Measurements from ENCODE around the gene ERCC6L. TPM values are rescaled to one million over a fixed set of nuclear protein-coding genes. Genes with fewer than 3 reads are reported as not detected.

ERCC6L gene, protein sequence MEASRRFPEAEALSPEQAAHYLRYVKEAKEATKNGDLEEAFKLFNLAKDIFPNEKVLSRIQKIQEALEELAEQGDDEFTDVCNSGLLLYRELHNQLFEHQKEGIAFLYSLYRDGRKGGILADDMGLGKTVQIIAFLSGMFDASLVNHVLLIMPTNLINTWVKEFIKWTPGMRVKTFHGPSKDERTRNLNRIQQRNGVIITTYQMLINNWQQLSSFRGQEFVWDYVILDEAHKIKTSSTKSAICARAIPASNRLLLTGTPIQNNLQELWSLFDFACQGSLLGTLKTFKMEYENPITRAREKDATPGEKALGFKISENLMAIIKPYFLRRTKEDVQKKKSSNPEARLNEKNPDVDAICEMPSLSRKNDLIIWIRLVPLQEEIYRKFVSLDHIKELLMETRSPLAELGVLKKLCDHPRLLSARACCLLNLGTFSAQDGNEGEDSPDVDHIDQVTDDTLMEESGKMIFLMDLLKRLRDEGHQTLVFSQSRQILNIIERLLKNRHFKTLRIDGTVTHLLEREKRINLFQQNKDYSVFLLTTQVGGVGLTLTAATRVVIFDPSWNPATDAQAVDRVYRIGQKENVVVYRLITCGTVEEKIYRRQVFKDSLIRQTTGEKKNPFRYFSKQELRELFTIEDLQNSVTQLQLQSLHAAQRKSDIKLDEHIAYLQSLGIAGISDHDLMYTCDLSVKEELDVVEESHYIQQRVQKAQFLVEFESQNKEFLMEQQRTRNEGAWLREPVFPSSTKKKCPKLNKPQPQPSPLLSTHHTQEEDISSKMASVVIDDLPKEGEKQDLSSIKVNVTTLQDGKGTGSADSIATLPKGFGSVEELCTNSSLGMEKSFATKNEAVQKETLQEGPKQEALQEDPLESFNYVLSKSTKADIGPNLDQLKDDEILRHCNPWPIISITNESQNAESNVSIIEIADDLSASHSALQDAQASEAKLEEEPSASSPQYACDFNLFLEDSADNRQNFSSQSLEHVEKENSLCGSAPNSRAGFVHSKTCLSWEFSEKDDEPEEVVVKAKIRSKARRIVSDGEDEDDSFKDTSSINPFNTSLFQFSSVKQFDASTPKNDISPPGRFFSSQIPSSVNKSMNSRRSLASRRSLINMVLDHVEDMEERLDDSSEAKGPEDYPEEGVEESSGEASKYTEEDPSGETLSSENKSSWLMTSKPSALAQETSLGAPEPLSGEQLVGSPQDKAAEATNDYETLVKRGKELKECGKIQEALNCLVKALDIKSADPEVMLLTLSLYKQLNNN
- 0.59 and 0.72 TPM in 2 replicates for total RNA-seq

DNA sequence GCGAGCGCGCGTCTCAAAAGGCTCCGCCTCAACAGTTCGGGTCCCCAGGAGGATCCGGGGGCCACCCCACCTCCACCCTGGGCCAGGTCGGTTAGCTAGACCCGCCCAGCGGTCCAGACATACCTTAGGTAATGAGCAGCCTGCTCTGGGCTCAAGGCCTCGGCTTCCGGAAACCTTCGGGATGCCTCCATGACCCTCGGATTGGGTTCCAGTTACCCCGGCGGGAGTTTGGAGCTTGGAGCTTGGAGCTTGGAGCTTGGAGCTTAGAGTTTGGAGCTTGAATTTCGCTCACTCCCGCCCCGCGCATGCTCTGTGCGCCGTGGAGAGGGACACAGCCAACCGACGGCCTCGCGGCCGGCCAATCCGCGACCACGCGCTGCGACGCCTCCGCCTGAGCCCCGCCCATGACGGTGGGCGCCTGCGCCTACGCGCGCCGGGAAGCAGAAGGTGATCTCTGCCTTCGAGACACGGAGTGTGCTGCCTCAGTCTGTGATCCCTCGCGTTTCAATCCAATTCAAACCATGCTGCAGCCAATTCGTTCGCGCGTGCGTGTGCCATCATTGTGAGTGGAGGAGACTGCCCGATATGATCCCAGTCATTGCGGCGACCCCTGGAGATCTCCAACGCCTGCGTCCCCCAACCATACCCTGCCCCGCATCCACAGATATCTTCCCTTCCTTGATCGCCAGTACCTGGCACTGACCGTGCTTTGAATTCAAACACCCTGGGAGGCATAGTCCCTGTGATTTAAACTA is at the start of gene ERCC6L:
TSS of gene ERCC6L (minus strand) at position 307 of the 755 bp plus-strand sequence. CDS start at position 191, 116 bp downstream.
- Histone ChIP-seq H4K20me1 (ENCODE audit: insufficient read depth, low read length) (peaks cover 3% of the 10 kb centered on the region), H2AFZ (ENCODE audit: low read length) (peak within 1 kb of the TSS; percentile 83), H3K27me3 (ENCODE audit: insufficient read depth, low read length) (peaks cover 7% of the 10 kb centered on the region), H3K9me3 (ENCODE audit: low read depth, low read length) (no peaks in the 10 kb centered on the region), H3K4me3 (ENCODE audit: insufficient read depth, low read length) (peak within 1 kb of the TSS; percentile 65), H3K36me3 (ENCODE audit: insufficient read depth, low read length) (no peaks in the 10 kb centered on the region), H3K4me1 (ENCODE audit: insufficient read depth, low read length) (peaks cover 10% of the 10 kb centered on the region), H3K4me2 (ENCODE audit: insufficient read depth, low read length) (peak within 1 kb of the TSS; percentile 85), H3K79me2 (ENCODE audit: insufficient read depth, low read length) (peaks cover 19% of the 10 kb centered on the region), H3K27ac (ENCODE audit: low read depth, low read length) (peak within 1 kb of the TSS; percentile 42)
- peak; percentile 95 for DNase-seq (ENCODE audit: insufficient read length, low spot score, missing footprints)
- TF ChIP-seq, protein P1, sequence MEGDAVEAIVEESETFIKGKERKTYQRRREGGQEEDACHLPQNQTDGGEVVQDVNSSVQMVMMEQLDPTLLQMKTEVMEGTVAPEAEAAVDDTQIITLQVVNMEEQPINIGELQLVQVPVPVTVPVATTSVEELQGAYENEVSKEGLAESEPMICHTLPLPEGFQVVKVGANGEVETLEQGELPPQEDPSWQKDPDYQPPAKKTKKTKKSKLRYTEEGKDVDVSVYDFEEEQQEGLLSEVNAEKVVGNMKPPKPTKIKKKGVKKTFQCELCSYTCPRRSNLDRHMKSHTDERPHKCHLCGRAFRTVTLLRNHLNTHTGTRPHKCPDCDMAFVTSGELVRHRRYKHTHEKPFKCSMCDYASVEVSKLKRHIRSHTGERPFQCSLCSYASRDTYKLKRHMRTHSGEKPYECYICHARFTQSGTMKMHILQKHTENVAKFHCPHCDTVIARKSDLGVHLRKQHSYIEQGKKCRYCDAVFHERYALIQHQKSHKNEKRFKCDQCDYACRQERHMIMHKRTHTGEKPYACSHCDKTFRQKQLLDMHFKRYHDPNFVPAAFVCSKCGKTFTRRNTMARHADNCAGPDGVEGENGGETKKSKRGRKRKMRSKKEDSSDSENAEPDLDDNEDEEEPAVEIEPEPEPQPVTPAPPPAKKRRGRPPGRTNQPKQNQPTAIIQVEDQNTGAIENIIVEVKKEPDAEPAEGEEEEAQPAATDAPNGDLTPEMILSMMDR (IDR thresholded peaks at IDR 0.05; ENCODE audit: extremely low read depth, low read depth, low read length) = no peak

DNA sequence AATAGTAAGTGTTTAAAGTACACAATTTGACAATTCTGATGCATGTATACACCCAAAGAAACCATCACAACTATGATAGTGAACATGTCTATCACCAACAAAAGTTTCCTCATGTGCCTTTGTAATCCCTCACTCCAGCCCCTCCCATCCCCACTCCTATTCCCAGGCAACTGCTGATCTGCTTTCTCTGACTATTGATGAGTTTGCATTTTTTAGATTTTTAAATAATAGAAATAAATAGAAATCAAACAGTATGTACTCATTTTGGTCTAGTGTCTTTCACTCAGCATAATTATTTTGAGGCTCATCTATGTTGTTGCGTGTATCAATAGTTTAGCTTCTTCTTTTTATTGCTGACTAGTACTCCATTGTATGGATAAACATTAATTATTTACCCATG is 43.5 kb upstream of the ERCC6L start:
- no peaks in the 10 kb centered on the region for H3K36me3 ChIP-seq (ENCODE audit: insufficient read depth, low read length)

DNA sequence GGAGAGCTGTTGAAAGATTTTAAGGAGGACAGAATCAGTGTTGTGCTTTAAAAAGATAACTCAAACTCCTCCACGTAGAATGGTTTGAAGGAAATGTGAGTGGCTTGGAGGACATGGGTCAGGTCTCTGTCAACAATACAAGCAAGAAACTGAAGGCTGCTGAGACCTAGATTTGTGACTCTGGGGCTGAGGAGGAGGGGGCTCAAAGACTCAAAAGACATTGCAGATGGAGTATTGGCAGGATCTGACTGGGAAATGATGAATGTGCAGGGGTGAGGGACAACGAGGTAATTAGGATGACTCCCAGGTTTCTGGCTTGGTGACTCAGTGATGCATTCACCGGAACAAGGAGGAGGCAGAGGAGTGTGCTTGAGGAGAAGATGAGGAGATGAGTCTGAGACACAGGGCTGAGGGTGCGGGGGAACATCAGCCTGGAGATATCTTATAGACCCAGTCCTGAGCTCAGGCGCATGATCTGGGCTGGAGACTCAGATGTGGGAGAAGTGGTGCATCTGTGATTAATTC is 41.6 kb upstream of the ERCC6L start:
- Histone ChIP-seq H4K20me1 (ENCODE audit: insufficient read depth, low read length) (peaks cover 11% of the 10 kb centered on the region), H3K27ac (ENCODE audit: low read depth, low read length) (no peak overlapping the region), H3K4me1 (ENCODE audit: insufficient read depth, low read length) (peaks cover 16% of the 10 kb centered on the region), H2AFZ (ENCODE audit: low read length) (no peak overlapping the region), H3K4me2 (ENCODE audit: insufficient read depth, low read length) (no peak overlapping the region), H3K9me3 (ENCODE audit: low read depth, low read length) (no peaks in the 10 kb centered on the region), H3K27me3 (ENCODE audit: insufficient read depth, low read length) (peaks cover 3% of the 10 kb centered on the region), H3K36me3 (ENCODE audit: insufficient read depth, low read length) (peaks cover 8% of the 10 kb centered on the region), H3K4me3 (ENCODE audit: insufficient read depth, low read length) (no peak overlapping the region), H3K79me2 (ENCODE audit: insufficient read depth, low read length) (peaks cover 17% of the 10 kb centered on the region)
- TF ChIP-seq, protein P1 (IDR thresholded peaks at IDR 0.05; ENCODE audit: extremely low read depth, low read depth, low read length) = no peak
- DNase-seq (ENCODE audit: insufficient read length, low spot score, missing footprints) = no peak

More for the DNA sequence above, 43.5 kb upstream of the ERCC6L start:
- Histone ChIP-seq H3K27me3 (ENCODE audit: insufficient read depth, low read length) (peaks cover 8% of the 10 kb centered on the region), H3K79me2 (ENCODE audit: insufficient read depth, low read length) (no peaks in the 10 kb centered on the region), H4K20me1 (ENCODE audit: insufficient read depth, low read length) (no peaks in the 10 kb centered on the region), H3K9me3 (ENCODE audit: low read depth, low read length) (no peaks in the 10 kb centered on the region), H3K4me1 (ENCODE audit: insufficient read depth, low read length) (peaks cover 5% of the 10 kb centered on the region), H3K27ac (ENCODE audit: low read depth, low read length) (no peak overlapping the region), H3K4me3 (ENCODE audit: insufficient read depth, low read length) (no peak overlapping the region), H2AFZ (ENCODE audit: low read length) (no peak overlapping the region), H3K4me2 (ENCODE audit: insufficient read depth, low read length) (no peak overlapping the region)
- DNase-seq (ENCODE audit: insufficient read length, low spot score, missing footprints) = no peak
- TF ChIP-seq, protein P1 (IDR thresholded peaks at IDR 0.05; ENCODE audit: extremely low read depth, low read depth, low read length) = no peak
